GM19099 (cell line): ENCODE results near the gene GLI3.

Experiments used
- POLR2A ChIP-seq: IDR thresholded peaks from 3 replicates; pipeline ENCODE4 v1.6.1; 2011; ENCODE audit warnings: low read depth; ENCODE audit not compliant: insufficient read length; ENCODE audit errors: extremely low read depth

GLI3 gene

GRCh38 chr7:42085531-42085930 is 151.5 kb downstream of the GLI3 start:
- TF ChIP-seq POLR2A, result no peak

- TF ChIP-seq POLR2A, result no peak
These were observed 152.7 kb downstream of the GLI3 start for GRCh38 chr7:42084263-42084662.

- no peak for TF ChIP-seq POLR2A
These were observed 153.7 kb downstream of the GLI3 start for GRCh38 chr7:42083284-42083683.

GRCh38 chr7:42082144-42082543 is 154.9 kb downstream of the GLI3 start:
- TF ChIP-seq POLR2A, result no peak

- no peak for TF ChIP-seq POLR2A
These were observed 155.3 kb downstream of the GLI3 start for GRCh38 chr7:42081671-42082070.

GRCh38 chr7:42080841-42081586 is 156.0 kb downstream of the GLI3 start:
- no peak for TF ChIP-seq POLR2A

- no peak for TF ChIP-seq POLR2A
These were observed 159.5 kb downstream of the GLI3 start for GRCh38 chr7:42077271-42078135.

GRCh38 chr7:42076870-42077269 is 160.1 kb downstream of the GLI3 start:
- TF ChIP-seq POLR2A, result no peak

GRCh38 chr7:42075418-42075817 is 161.6 kb downstream of the GLI3 start:
- TF ChIP-seq POLR2A, result no peak

- no peak for TF ChIP-seq POLR2A
These were observed 162.9 kb downstream of the GLI3 start for GRCh38 chr7:42074076-42074475.

- no peak for TF ChIP-seq POLR2A
These were observed 165.4 kb downstream of the GLI3 start for GRCh38 chr7:42071372-42072261.

- no peak for TF ChIP-seq POLR2A
These were observed 166.9 kb downstream of the GLI3 start for GRCh38 chr7:42070068-42070467.

- no peak for TF ChIP-seq POLR2A
These were observed 167.4 kb downstream of the GLI3 start for GRCh38 chr7:42069590-42069989.

GRCh38 chr7:42068554-42069280 is 168.3 kb downstream of the GLI3 start:
- TF ChIP-seq POLR2A, result no peak
